C4-2B (cell line): ENCODE results near the gene NMNAT1.

Source experiments
- H3K27ac ChIP-seq: fragments of 450-650 bp; 2 replicates; pipeline ENCODE4 v1.5.1; 2017
- CTCF ChIP-seq: fragments of 450-650 bp; conservative IDR thresholded peaks from 2 replicates; pipeline ENCODE4 v1.5.1; 2017; ENCODE audit warnings: mild to moderate bottlenecking
- ZFX ChIP-seq: fragments of 450-650 bp; IDR thresholded peaks from 2 replicates; pipeline ENCODE4 v1.6.1; 2017

The NMNAT1 gene

GRCh38 chr1:9927259-9927658 is 16.0 kb upstream of the NMNAT1 start:
- TF ChIP-seq ZFX (no peak), CTCF (no peak)
- no peak overlapping the region for H3K27ac ChIP-seq

- no peak overlapping the region for H3K27ac ChIP-seq
- TF ChIP-seq CTCF (no peak), ZFX (no peak)
Measured at GRCh38 chr1:9929431-9930385, 13.6 kb upstream of the NMNAT1 start.

- TF ChIP-seq ZFX (no peak), CTCF (peak; percentile 74)
- peak overlapping the region; percentile 79 for H3K27ac ChIP-seq
Measured at GRCh38 chr1:9942399-9942938, 806 bp upstream of the NMNAT1 start.

- TF ChIP-seq CTCF (no peak), ZFX (no peak)
- no peak overlapping the region for H3K27ac ChIP-seq
Measured at GRCh38 chr1:9946315-9946714, 3.0 kb downstream of the NMNAT1 start.

- H3K27ac ChIP-seq = no peak overlapping the region
- TF ChIP-seq ZFX = no peak
- TF ChIP-seq CTCF = no peak
Measured at GRCh38 chr1:9957726-9958125, 14.5 kb downstream of the NMNAT1 start.

- no peak overlapping the region for H3K27ac ChIP-seq
- TF ChIP-seq CTCF = no peak
- TF ChIP-seq ZFX = no peak
Measured at GRCh38 chr1:9960011-9960410, 16.7 kb downstream of the NMNAT1 start.

- no peak overlapping the region for H3K27ac ChIP-seq
- TF ChIP-seq ZFX = no peak
- no peak for TF ChIP-seq CTCF
Measured at GRCh38 chr1:9960706-9961562, 17.7 kb downstream of the NMNAT1 start.
